Smooth muscle cell (in vitro differentiated cells): ENCODE measurements around the gene ACOX2. TPM values are rescaled to one million over a fixed set of nuclear protein-coding genes. Genes with fewer than 3 reads are reported as not detected.
A peak's percentile ranks its signal among the peaks of the same experiment; 100 is the strongest.

Experiments
- DNase-seq: peaks from one replicate; lab custom pipeline; 2025; ENCODE audit not compliant: unreplicated experiment; lab: John Stamatoyannopoulos, UW
- H2AFZ ChIP-seq: fragments of 200-600 bp; sonication (generic); 2 replicates; pipeline ENCODE4 v1.6.0; 2016; ENCODE audit warnings: antibody characterized with exemption, low read depth, mild to moderate bottlenecking
- H3F3A ChIP-seq: fragments of 200-600 bp; sonication (generic); 2 replicates; pipeline ENCODE4 v1.6.0; 2017; ENCODE audit warnings: antibody characterized with exemption, low read depth
- H3K27ac ChIP-seq: fragments of 200-600 bp; sonication (generic); 2 replicates; pipeline ENCODE4 v1.5.1; 2016; ENCODE audit warnings: low read depth, mild to moderate bottlenecking
- H3K27me3 ChIP-seq: fragments of 200-600 bp; sonication (generic); 2 replicates; pipeline ENCODE4 v1.6.1; 2016; ENCODE audit warnings: low read depth, mild to moderate bottlenecking
- H3K36me3 ChIP-seq: fragments of 200-600 bp; sonication (generic); 2 replicates; pipeline ENCODE4 v1.5.1; 2016; ENCODE audit warnings: low read depth
- H3K4me1 ChIP-seq: fragments of 200-600 bp; sonication (generic); 2 replicates; pipeline ENCODE4 v1.5.1; 2016; ENCODE audit warnings: low read depth
- H3K4me2 ChIP-seq: fragments of 200-600 bp; sonication (generic); 2 replicates; pipeline ENCODE4 v1.6.0; 2016; ENCODE audit warnings: mild to moderate bottlenecking
- H3K4me3 ChIP-seq: fragments of 200-600 bp; sonication (generic); 2 replicates; pipeline ENCODE4 v1.5.1; 2016; ENCODE audit warnings: mild to moderate bottlenecking
- H3K79me2 ChIP-seq: fragments of 200-600 bp; sonication (generic); 2 replicates; pipeline ENCODE4 v1.6.0; 2016; ENCODE audit warnings: low read depth, mild to moderate bottlenecking
- H3K9ac ChIP-seq: fragments of 200-600 bp; sonication (generic); 2 replicates; pipeline ENCODE4 v1.6.0; 2016; ENCODE audit warnings: low read depth
- H3K9me3 ChIP-seq: fragments of 200-600 bp; sonication (generic); replicated peaks from 2 replicates; pipeline ENCODE4 v1.5.1; 2016; ENCODE audit warnings: low read depth
- H4K20me1 ChIP-seq: fragments of 200-600 bp; sonication (generic); 2 replicates; pipeline ENCODE4 v1.6.0; 2016; ENCODE audit warnings: low read depth
- CTCF ChIP-seq: fragments of 200-600 bp; sonication (generic); IDR thresholded peaks from 2 replicates; pipeline ENCODE4 v1.5.1; 2017; ENCODE audit warnings: borderline replicate concordance, mild to moderate bottlenecking, antibody characterized with exemption; ENCODE audit not compliant: insufficient read depth, poor library complexity, severe bottlenecking
- WGBS: methylation state at CpG from one replicate; pipeline ENCODE4 v1.1.7; 2016; ENCODE audit warnings: low lambda C conversion rate; 5-methylcytosine and 5-hydroxymethylcytosine counted together
- polyA plus RNA-seq: library from polyadenylated mRNA; unstranded; fragments of >200 nt; fragmentation: Nextera tagmentation; extraction: Ambion mirVana; gene quantifications from 2 replicates; pipeline ENCODE4 v1.2.1, GENCODE V29; 2016
- total RNA-seq: library from RNA; depleted of rRNA; stranded (reverse); fragments of >200 nt; gene quantifications from 2 replicates; pipeline ENCODE4 v1.2.3, GENCODE V29; 2014

Gene ACOX2
- total and polyA plus RNA-seq, 2 experiments from 2014 or later, result 8.5 to 13.2 TPM

GRCh38 chr3:58463181-58463941 lies 73.6 kb downstream of the ACOX2 start:
- Histone ChIP-seq H3F3A (no peaks in the 10 kb centered on the region), H3K4me1 (no peaks in the 10 kb centered on the region), H2AFZ (no peak overlapping the region), H3K9me3 (no peaks in the 10 kb centered on the region), H3K27ac (no peak overlapping the region), H3K4me3 (no peak overlapping the region), H3K36me3 (no peaks in the 10 kb centered on the region), H3K79me2 (no peaks in the 10 kb centered on the region), H4K20me1 (no peaks in the 10 kb centered on the region), H3K4me2 (peak overlapping the region; percentile 46), H3K27me3 (no peaks in the 10 kb centered on the region), H3K9ac (no peak overlapping the region)
- no peak for DNase-seq
- 37% methylated on average over 18 of the region's 18 CpGs for WGBS
- peak; percentile 82 for TF ChIP-seq CTCF

DNA sequence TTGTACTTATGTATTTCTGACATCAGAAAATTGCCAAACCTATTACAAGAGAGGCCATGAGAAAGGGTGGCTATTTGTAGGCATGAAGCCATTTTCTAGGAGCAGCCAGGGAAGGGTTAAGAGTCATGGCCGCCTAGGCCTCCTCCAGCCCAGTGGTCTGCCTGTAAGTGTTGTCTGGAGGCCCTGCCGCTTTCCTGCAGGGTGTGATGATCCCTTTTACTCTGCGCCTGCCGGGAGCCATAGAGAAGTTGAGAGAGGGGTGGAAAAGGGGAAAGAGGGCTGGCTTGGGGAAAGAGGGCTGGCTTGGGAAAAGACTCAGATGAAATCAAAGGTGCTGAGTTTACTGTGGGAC lies 74.2 kb downstream of the ACOX2 start:
- Histone ChIP-seq H3K4me3 (no peak overlapping the region), H3K36me3 (no peaks in the 10 kb centered on the region), H4K20me1 (no peaks in the 10 kb centered on the region), H3K79me2 (no peaks in the 10 kb centered on the region), H3K4me2 (peak overlapping the region; percentile 46), H3K27me3 (no peaks in the 10 kb centered on the region), H3K9me3 (no peaks in the 10 kb centered on the region), H3K27ac (no peak overlapping the region), H2AFZ (no peak overlapping the region), H3K9ac (no peak overlapping the region), H3F3A (no peaks in the 10 kb centered on the region), H3K4me1 (no peaks in the 10 kb centered on the region)
- 53% methylated on average over 4 of the region's 4 CpGs for WGBS
- TF ChIP-seq CTCF, result no peak
- no peak for DNase-seq

- Histone ChIP-seq H3K9ac (no peak overlapping the region), H3F3A (no peaks in the 10 kb centered on the region), H3K4me2 (no peak overlapping the region), H3K27ac (no peak overlapping the region), H3K9me3 (peaks cover 10% of the 10 kb centered on the region), H3K27me3 (no peaks in the 10 kb centered on the region), H3K4me3 (no peak overlapping the region), H3K4me1 (no peaks in the 10 kb centered on the region), H4K20me1 (no peaks in the 10 kb centered on the region), H2AFZ (no peak overlapping the region), H3K79me2 (no peaks in the 10 kb centered on the region), H3K36me3 (no peaks in the 10 kb centered on the region)
- no peak for DNase-seq
- 95% methylated on average over 4 of the region's 4 CpGs for WGBS
- no peak for TF ChIP-seq CTCF
Observed at GRCh38 chr3:58459160-58459559, 77.8 kb downstream of the ACOX2 start.

Other genes starting within 250 kb of the ACOX2 start
- gene RPP14, start 230.9 kb downstream of the ACOX2 start, total RNA-seq, result 10.4 and 17.4 TPM in 2 replicates
- 7.7 and 9.8 TPM in 2 replicates for gene RPP14, start 230.9 kb downstream of the ACOX2 start, polyA plus RNA-seq
- 16.9 and 19.6 TPM in 2 replicates for gene HTD2, start 230.7 kb downstream of the ACOX2 start, total RNA-seq
- gene HTD2, start 230.7 kb downstream of the ACOX2 start, polyA plus RNA-seq, result 19.4 and 19.7 TPM in 2 replicates
- 30.5 and 33.3 TPM in 2 replicates for gene PXK, start 204.3 kb downstream of the ACOX2 start, total RNA-seq
- 23.8 and 25.1 TPM in 2 replicates for gene PXK, start 204.3 kb downstream of the ACOX2 start, polyA plus RNA-seq
- gene PDHB, start 103.4 kb downstream of the ACOX2 start, total RNA-seq, result 123 and 134 TPM in 2 replicates
- 122 and 128 TPM in 2 replicates for gene PDHB, start 103.4 kb downstream of the ACOX2 start, polyA plus RNA-seq
- gene KCTD6, start 45.1 kb downstream of the ACOX2 start, total RNA-seq, result 21.4 and 29.3 TPM in 2 replicates
- 18.5 and 20.9 TPM in 2 replicates for gene KCTD6, start 45.1 kb downstream of the ACOX2 start, polyA plus RNA-seq
- not detected in 2 replicates for gene FAM107A, start 40.2 kb upstream of the ACOX2 start, total RNA-seq
- not detected in 2 replicates for gene FAM107A, start 40.2 kb upstream of the ACOX2 start, polyA plus RNA-seq
- gene FAM3D, start 129.6 kb upstream of the ACOX2 start, total RNA-seq, result 0.18 TPM in 1 of 2 replicates, not detected in the other
- gene FAM3D, start 129.6 kb upstream of the ACOX2 start, polyA plus RNA-seq, result 0.33 TPM in 1 of 2 replicates, not detected in the other